Caco-2 (cell line): ENCODE results near the gene ARL14EPL. TPM values are rescaled to one million over a fixed set of nuclear protein-coding genes. Genes with fewer than 3 reads are reported as not detected.

Experiments used
- BruUV-seq: library from RNA; stranded (reverse); fragments of 400-500 nt; replicated peaks from 2 replicates; lab custom pipeline; 2021; lab: Mats Ljungman, UMichigan
- CTCF ChIA-PET: fragments of 300-600 bp; sonication (Branson Sonifier 250); formaldehyde crosslinking; loops from one replicate; lab custom pipeline; 2022; ENCODE audit warnings: antibody characterized with exemption; lab: Charles Lee
- POLR2A ChIA-PET: fragments of 300-600 bp; sonication (Branson Sonifier 250); formaldehyde crosslinking; loops from one replicate; lab custom pipeline; 2022; ENCODE audit warnings: antibody characterized with exemption; lab: Charles Lee
- DNase-seq, 2 experiments: peaks; one replicate each; pipeline versions ENCODE4 v3.0.0 to v3.0.0-alpha.2; 2020 to 2022
- H3K27me3 ChIP-seq: replicated peaks from 2 replicates; pipeline ENCODE4 v1.6.0; 2011; ENCODE audit warnings: low read length; ENCODE audit not compliant: control insufficient read depth, insufficient read depth
- H3K36me3 ChIP-seq: 2 replicates; pipeline ENCODE4 v1.5.1; 2011; ENCODE audit warnings: low read length; ENCODE audit not compliant: control insufficient read depth, insufficient read depth
- H3K4me1 ChIP-seq: fragments of 250-450 bp; sonication (Bioruptor Pico); 2 replicates; pipeline ENCODE4 v1.5.1; 2020; ENCODE audit warnings: mild to moderate bottlenecking
- H3K4me3 ChIP-seq: 2 replicates; pipeline ENCODE4 v1.5.1; 2011; ENCODE audit warnings: low read depth, mild to moderate bottlenecking, control low read depth, low read length
- H3K9me3 ChIP-seq: fragments of 250-450 bp; sonication (Bioruptor Pico); 2 replicates; pipeline ENCODE4 v1.5.1; 2020; ENCODE audit warnings: mild to moderate bottlenecking, moderate library complexity
- H3K27ac Mint-ChIP-seq: one replicate; pipeline ENCODE4 v1.8.0; 2022; ENCODE audit warnings: mixed read lengths; ENCODE audit not compliant: unreplicated experiment
- H3K27me3 Mint-ChIP-seq: one replicate; pipeline ENCODE4 v1.8.0; 2022; ENCODE audit warnings: mixed read lengths; ENCODE audit not compliant: insufficient read depth, unreplicated experiment
- H3K36me3 Mint-ChIP-seq: one replicate; pipeline ENCODE4 v1.8.0; 2022; ENCODE audit warnings: mild to moderate bottlenecking, mixed read lengths; ENCODE audit not compliant: insufficient read depth, unreplicated experiment
- H3K4me1 Mint-ChIP-seq: one replicate; pipeline ENCODE4 v1.8.0; 2022; ENCODE audit warnings: low read depth, mixed read lengths; ENCODE audit not compliant: unreplicated experiment
- H3K4me3 Mint-ChIP-seq: one replicate; pipeline ENCODE4 v1.8.0; 2022; ENCODE audit warnings: mild to moderate bottlenecking, moderate library complexity, mixed read lengths; ENCODE audit not compliant: unreplicated experiment
- H3K9me3 Mint-ChIP-seq: one replicate; pipeline ENCODE4 v1.8.0; 2022; ENCODE audit warnings: mixed read lengths; ENCODE audit not compliant: unreplicated experiment
- intact Hi-C: fragments of 100-400 bp; cut with micrococcal nuclease; formaldehyde crosslinking; loops from one replicate; pipeline ENCODE4 v1.10.0; 2022; ENCODE audit not compliant: unreplicated experiment
- total RNA-seq: library from RNA; stranded (reverse); gene quantifications from 2 replicates; pipeline ENCODE4 v1.2.3, GENCODE V29; 2022
- TF ChIP-seq, protein P1 (sequence below), 2 experiments: fragments of 200-600 bp in 1 of 2; IDR thresholded peaks; 1 replicate in 1 of 2; 2 replicates in 1 of 2; pipeline versions ENCODE4 v1.5.1 to v1.8.0; 2011 to 2022; ENCODE audit warnings: antibody characterized with exemption in 1 of 2, control low read depth in 1 of 2, inconsistent platforms in 1 of 2, low read depth in 1 of 2, low read length in 1 of 2, mild to moderate bottlenecking in 1 of 2, moderate library complexity in 1 of 2; ENCODE audit not compliant: insufficient read depth in 1 of 2, severe bottlenecking in 1 of 2, unreplicated experiment in 1 of 2

ARL14EPL gene
- total RNA-seq, 1 experiment from 2014 or later = not detected

DNA sequence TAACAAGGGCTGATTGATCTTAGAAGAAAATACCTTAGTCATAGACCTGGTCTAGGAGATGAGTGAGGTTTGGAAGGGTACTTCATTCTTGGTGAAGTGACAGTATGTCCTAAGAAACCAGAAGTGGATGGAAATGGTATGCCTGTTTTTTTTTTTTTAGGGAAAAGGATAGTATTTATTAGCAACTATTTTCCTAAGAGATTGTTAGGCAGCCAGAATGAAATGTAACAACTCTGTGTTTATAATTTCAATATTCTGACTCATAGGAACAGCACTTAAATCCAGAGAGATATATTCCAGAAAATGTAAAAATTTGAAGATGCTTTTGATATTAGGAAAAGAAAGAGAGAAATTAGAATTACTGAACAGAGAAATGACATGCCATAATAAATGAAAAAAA, 21.2 kb upstream of the ARL14EPL start:
- no peaks in the 10 kb centered on the region for H3K9me3 Mint-ChIP-seq
- POLR2A ChIA-PET = no interaction called here

DNA sequence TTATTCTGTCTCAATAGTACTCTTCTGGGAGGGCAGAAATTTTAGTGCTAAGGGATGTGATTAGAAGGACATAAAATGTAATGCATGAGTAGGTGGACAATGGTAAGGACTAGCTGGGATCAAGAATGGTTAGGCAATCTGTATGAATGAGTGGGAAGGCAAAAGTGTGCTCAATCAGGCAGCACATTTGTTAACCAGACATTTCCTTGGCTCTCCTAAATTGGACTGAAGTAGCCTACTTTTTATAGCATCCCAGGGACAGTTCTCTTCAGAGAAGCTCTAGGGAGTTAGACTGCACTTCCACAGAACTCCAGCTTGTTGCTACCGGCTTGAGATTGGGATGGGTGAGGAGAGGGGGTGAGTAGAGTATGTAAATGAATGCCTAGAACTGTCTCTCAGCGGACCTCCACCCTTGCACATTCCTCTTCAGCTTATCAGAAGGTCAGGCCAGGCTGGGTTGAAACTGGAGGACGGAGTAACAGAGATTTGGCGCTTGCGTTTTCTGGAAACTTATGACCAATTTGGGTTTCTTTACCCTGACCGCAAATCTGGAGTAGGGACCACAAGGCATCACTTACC, 19.0 kb upstream of the ARL14EPL start:
- Histone ChIP-seq H3K9me3 (no peaks in the 10 kb centered on the region), H3K4me3 (no peak overlapping the region), H3K4me1 (no peaks in the 10 kb centered on the region), H3K36me3 (no peaks in the 10 kb centered on the region), H3K27me3 (no peaks in the 10 kb centered on the region)
- intact Hi-C loops = no loop called here
- H3K9me3 Mint-ChIP-seq = no peaks in the 10 kb centered on the region
- BruUV-seq = no TSS peak
- CTCF ChIA-PET = no interaction called here
- TF ChIP-seq, protein P1, sequence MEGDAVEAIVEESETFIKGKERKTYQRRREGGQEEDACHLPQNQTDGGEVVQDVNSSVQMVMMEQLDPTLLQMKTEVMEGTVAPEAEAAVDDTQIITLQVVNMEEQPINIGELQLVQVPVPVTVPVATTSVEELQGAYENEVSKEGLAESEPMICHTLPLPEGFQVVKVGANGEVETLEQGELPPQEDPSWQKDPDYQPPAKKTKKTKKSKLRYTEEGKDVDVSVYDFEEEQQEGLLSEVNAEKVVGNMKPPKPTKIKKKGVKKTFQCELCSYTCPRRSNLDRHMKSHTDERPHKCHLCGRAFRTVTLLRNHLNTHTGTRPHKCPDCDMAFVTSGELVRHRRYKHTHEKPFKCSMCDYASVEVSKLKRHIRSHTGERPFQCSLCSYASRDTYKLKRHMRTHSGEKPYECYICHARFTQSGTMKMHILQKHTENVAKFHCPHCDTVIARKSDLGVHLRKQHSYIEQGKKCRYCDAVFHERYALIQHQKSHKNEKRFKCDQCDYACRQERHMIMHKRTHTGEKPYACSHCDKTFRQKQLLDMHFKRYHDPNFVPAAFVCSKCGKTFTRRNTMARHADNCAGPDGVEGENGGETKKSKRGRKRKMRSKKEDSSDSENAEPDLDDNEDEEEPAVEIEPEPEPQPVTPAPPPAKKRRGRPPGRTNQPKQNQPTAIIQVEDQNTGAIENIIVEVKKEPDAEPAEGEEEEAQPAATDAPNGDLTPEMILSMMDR (IDR thresholded peaks at IDR 0.05; ENCODE audit: insufficient read depth in 1 of 2, low read depth in 1 of 2, low read length in 1 of 2, severe bottlenecking in 1 of 2, unreplicated experiment in 1 of 2) = no peak
- H3K36me3 Mint-ChIP-seq = no peaks in the 10 kb centered on the region
- no peak for DNase-seq
- no peak overlapping the region for H3K4me3 Mint-ChIP-seq
- no peaks in the 10 kb centered on the region for H3K4me1 Mint-ChIP-seq
- no peak overlapping the region for H3K27ac Mint-ChIP-seq
- POLR2A ChIA-PET = no interaction called here
- H3K27me3 Mint-ChIP-seq = peaks cover 19% of the 10 kb centered on the region

More for the DNA sequence above, 21.2 kb upstream of the ARL14EPL start:
- Mint-ChIP-seq H3K4me1 (no peaks in the 10 kb centered on the region), H3K4me3 (no peak overlapping the region), H3K27ac (no peak overlapping the region), H3K36me3 (no peaks in the 10 kb centered on the region), H3K27me3 (peaks cover 17% of the 10 kb centered on the region)
- intact Hi-C loops = no loop called here
- TF ChIP-seq, protein P1 (IDR thresholded peaks at IDR 0.05; ENCODE audit: insufficient read depth in 1 of 2, low read depth in 1 of 2, low read length in 1 of 2, severe bottlenecking in 1 of 2, unreplicated experiment in 1 of 2) = no peak
- Histone ChIP-seq H3K27me3 (no peaks in the 10 kb centered on the region), H3K9me3 (no peaks in the 10 kb centered on the region), H3K4me3 (no peak overlapping the region), H3K36me3 (no peaks in the 10 kb centered on the region), H3K4me1 (no peaks in the 10 kb centered on the region)
- no peak for DNase-seq
- CTCF ChIA-PET = no interaction called here
- BruUV-seq = no TSS peak

DNA sequence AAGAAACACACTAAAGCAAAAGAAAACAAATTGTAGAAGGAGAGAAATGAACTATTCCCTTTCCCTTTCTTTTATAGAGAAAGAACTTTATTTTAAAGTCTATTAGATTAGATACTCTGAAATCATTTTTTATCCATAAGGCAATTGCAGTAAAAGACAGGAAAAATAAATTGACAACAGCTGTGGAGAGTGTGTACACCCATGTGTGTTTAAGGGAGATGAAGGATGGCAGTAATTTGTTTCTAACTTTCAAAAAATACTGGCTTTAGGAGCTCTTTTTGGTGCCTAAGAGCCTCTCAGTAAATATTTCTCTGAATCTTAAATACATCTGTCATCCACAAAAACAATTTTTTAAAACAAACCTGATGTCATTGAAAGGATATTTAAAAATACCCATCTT, 18.3 kb upstream of the ARL14EPL start:
- no peaks in the 10 kb centered on the region for H3K36me3 Mint-ChIP-seq
- no peak overlapping the region for H3K4me3 Mint-ChIP-seq
- H3K27ac Mint-ChIP-seq = no peak overlapping the region
- Histone ChIP-seq H3K4me1 (no peaks in the 10 kb centered on the region), H3K9me3 (no peaks in the 10 kb centered on the region), H3K27me3 (no peaks in the 10 kb centered on the region), H3K4me3 (no peak overlapping the region), H3K36me3 (no peaks in the 10 kb centered on the region)
- no peaks in the 10 kb centered on the region for H3K4me1 Mint-ChIP-seq
- no peak for DNase-seq
- TF ChIP-seq, protein P1 (IDR thresholded peaks at IDR 0.05; ENCODE audit: insufficient read depth in 1 of 2, low read depth in 1 of 2, low read length in 1 of 2, severe bottlenecking in 1 of 2, unreplicated experiment in 1 of 2) = no peak
- peaks cover 21% of the 10 kb centered on the region for H3K27me3 Mint-ChIP-seq
- intact Hi-C loops = no loop called here
- POLR2A ChIA-PET = no interaction called here
- no peaks in the 10 kb centered on the region for H3K9me3 Mint-ChIP-seq
- CTCF ChIA-PET = no interaction called here
- no TSS peak for BruUV-seq
